ENCODE data around the gene MACROD2.

MACROD2 gene

GRCh38 chr20:15222502-15223330 lies 1227.4 kb downstream of the MACROD2 start:
- TF ChIP-seq SNAI2 (CRISPR knock-in tag; IDR thresholded peaks at IDR 0.05) (no peak), PATZ1 (CRISPR knock-in tag; IDR thresholded peaks at IDR 0.05; ENCODE audit: borderline replicate concordance) (no peak), ZNF565 (CRISPR knock-in tag; conservative IDR thresholded peaks at IDR 0.05; ENCODE audit: low read depth) (no peak), CSRNP3 (CRISPR knock-in tag; IDR thresholded peaks at IDR 0.05) (no peak), OSR1 (CRISPR knock-in tag; IDR thresholded peaks at IDR 0.05) (no peak), ZNF70 (CRISPR knock-in tag; IDR thresholded peaks at IDR 0.05) (no peak), CSDC2 (CRISPR knock-in tag; IDR thresholded peaks at IDR 0.05) (no peak), BACH2 (CRISPR knock-in tag; IDR thresholded peaks at IDR 0.05; ENCODE audit: borderline replicate concordance) (no peak), PPARA (CRISPR knock-in tag; IDR thresholded peaks at IDR 0.05; ENCODE audit: borderline replicate concordance) (no peak), ZFP30 (CRISPR knock-in tag; IDR thresholded peaks at IDR 0.05) (no peak), TOX (CRISPR knock-in tag; IDR thresholded peaks at IDR 0.05; ENCODE audit: borderline replicate concordance) (no peak), ZC3H10 (CRISPR knock-in tag; IDR thresholded peaks at IDR 0.05) (no peak), TCF4 (CRISPR knock-in tag; IDR thresholded peaks at IDR 0.05; ENCODE audit: borderline replicate concordance) (no peak), CREB5 (CRISPR knock-in tag; IDR thresholded peaks at IDR 0.05; ENCODE audit: low read depth) (no peak), ARNTL (CRISPR knock-in tag; IDR thresholded peaks at IDR 0.05; ENCODE audit: borderline replicate concordance, low read depth) (no peak), ESRRG (CRISPR knock-in tag; IDR thresholded peaks at IDR 0.05) (no peak), GLIS3 (CRISPR knock-in tag; IDR thresholded peaks at IDR 0.05) (no peak)
- TF ChIP-seq, protein P1, sequence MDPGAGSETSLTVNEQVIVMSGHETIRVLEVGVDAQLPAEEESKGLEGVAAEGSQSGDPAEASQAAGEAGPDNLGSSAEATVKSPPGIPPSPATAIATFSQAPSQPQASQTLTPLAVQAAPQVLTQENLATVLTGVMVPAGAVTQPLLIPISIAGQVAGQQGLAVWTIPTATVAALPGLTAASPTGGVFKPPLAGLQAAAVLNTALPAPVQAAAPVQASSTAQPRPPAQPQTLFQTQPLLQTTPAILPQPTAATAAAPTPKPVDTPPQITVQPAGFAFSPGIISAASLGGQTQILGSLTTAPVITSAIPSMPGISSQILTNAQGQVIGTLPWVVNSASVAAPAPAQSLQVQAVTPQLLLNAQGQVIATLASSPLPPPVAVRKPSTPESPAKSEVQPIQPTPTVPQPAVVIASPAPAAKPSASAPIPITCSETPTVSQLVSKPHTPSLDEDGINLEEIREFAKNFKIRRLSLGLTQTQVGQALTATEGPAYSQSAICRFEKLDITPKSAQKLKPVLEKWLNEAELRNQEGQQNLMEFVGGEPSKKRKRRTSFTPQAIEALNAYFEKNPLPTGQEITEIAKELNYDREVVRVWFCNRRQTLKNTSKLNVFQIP (CRISPR knock-in tag; IDR thresholded peaks at IDR 0.05; ENCODE audit: borderline replicate concordance, low read depth), result no peak
- TF ChIP-seq, protein P2, sequence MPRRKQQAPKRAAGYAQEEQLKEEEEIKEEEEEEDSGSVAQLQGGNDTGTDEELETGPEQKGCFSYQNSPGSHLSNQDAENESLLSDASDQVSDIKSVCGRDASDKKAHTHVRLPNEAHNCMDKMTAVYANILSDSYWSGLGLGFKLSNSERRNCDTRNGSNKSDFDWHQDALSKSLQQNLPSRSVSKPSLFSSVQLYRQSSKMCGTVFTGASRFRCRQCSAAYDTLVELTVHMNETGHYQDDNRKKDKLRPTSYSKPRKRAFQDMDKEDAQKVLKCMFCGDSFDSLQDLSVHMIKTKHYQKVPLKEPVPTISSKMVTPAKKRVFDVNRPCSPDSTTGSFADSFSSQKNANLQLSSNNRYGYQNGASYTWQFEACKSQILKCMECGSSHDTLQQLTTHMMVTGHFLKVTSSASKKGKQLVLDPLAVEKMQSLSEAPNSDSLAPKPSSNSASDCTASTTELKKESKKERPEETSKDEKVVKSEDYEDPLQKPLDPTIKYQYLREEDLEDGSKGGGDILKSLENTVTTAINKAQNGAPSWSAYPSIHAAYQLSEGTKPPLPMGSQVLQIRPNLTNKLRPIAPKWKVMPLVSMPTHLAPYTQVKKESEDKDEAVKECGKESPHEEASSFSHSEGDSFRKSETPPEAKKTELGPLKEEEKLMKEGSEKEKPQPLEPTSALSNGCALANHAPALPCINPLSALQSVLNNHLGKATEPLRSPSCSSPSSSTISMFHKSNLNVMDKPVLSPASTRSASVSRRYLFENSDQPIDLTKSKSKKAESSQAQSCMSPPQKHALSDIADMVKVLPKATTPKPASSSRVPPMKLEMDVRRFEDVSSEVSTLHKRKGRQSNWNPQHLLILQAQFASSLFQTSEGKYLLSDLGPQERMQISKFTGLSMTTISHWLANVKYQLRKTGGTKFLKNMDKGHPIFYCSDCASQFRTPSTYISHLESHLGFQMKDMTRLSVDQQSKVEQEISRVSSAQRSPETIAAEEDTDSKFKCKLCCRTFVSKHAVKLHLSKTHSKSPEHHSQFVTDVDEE (CRISPR knock-in tag; IDR thresholded peaks at IDR 0.05), result no peak
- no peak for ATAC-seq

GRCh38 chr20:15224199-15224598 lies 1228.9 kb downstream of the MACROD2 start:
- TF ChIP-seq CSRNP3 (CRISPR knock-in tag; IDR thresholded peaks at IDR 0.05), result no peak
- TF ChIP-seq, protein P2 (CRISPR knock-in tag; IDR thresholded peaks at IDR 0.05), result no peak
- no peak for ATAC-seq
